ENCODE results near the gene CFAP100. TPM values are rescaled to one million over a fixed set of nuclear protein-coding genes. Genes with fewer than 3 reads are reported as not detected.

Gene CFAP100
- total RNA-seq, 1 experiment from 2014 or later = not detected

DNA sequence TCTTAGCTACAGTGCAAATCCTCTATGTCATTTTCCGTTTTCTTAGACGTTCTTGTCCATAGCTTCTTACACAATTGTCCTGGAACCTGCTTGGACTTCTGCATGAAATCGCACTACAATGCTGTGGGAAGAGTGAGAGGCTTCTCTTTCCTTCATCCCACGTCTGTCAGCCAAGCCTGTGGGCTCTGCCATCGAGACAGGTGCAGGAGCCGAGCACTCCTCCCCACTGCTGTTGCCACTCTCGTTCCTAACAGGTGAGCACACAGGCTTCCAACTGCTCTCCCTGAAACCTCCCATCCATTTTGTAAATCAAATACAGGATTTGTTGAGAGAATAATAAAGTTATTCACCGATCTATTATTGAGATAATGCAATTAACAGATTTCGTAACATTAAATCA is 57.5 kb downstream of the CFAP100 start:
- Mint-ChIP-seq H3K27ac (ENCODE audit: unreplicated experiment) (no peak overlapping the region), H3K4me1 (ENCODE audit: low read depth, unreplicated experiment) (no peaks in the 10 kb centered on the region), H3K27me3 (ENCODE audit: unreplicated experiment) (no peaks in the 10 kb centered on the region), H3K36me3 (ENCODE audit: insufficient read depth, unreplicated experiment) (peaks cover 57% of the 10 kb centered on the region), H3K9me3 (ENCODE audit: low read depth, unreplicated experiment) (no peaks in the 10 kb centered on the region), H3K4me3 (ENCODE audit: low read depth, unreplicated experiment) (no peak overlapping the region)
- no TSS peak for BruUV-seq (replicated peaks)
- TF ChIP-seq, protein P1, sequence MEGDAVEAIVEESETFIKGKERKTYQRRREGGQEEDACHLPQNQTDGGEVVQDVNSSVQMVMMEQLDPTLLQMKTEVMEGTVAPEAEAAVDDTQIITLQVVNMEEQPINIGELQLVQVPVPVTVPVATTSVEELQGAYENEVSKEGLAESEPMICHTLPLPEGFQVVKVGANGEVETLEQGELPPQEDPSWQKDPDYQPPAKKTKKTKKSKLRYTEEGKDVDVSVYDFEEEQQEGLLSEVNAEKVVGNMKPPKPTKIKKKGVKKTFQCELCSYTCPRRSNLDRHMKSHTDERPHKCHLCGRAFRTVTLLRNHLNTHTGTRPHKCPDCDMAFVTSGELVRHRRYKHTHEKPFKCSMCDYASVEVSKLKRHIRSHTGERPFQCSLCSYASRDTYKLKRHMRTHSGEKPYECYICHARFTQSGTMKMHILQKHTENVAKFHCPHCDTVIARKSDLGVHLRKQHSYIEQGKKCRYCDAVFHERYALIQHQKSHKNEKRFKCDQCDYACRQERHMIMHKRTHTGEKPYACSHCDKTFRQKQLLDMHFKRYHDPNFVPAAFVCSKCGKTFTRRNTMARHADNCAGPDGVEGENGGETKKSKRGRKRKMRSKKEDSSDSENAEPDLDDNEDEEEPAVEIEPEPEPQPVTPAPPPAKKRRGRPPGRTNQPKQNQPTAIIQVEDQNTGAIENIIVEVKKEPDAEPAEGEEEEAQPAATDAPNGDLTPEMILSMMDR (IDR thresholded peaks at IDR 0.05; ENCODE audit: unreplicated experiment) = no peak
- intact Hi-C loops (cut with micrococcal nuclease; ENCODE audit: unreplicated experiment) = no loop called here
- CTCF ChIA-PET = interaction anchor here (0.7 to 1.3 kb wide), 3 partner anchors 10 to 20 kb away, joined by 3 to 4 read pairs (median 3); no protein-coding TSS in a partner anchor
- DNase-seq = no peak

DNA sequence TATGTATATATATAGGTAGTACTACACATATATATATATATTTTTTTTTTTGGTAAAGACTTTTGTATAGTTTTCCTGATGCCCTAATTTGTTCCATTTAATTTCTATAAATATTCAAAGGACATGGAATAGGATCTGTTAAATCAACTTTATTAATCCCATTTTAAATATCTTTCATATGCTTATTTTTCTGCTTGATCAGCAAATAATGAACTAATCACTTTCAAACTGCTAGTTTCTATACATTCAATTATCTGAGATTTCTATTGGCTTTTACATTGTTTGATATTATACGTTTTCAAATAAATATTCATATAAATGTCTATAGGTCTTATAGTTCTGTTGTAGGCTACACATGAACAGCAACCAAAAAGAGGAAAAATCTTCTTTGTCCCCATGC is 59.3 kb downstream of the CFAP100 start:
- Mint-ChIP-seq H3K4me3 (ENCODE audit: low read depth, unreplicated experiment) (no peak overlapping the region), H3K36me3 (ENCODE audit: insufficient read depth, unreplicated experiment) (peaks cover 44% of the 10 kb centered on the region), H3K4me1 (ENCODE audit: low read depth, unreplicated experiment) (no peaks in the 10 kb centered on the region), H3K9me3 (ENCODE audit: low read depth, unreplicated experiment) (no peaks in the 10 kb centered on the region), H3K27me3 (ENCODE audit: unreplicated experiment) (no peaks in the 10 kb centered on the region), H3K27ac (ENCODE audit: unreplicated experiment) (no peak overlapping the region)
- CTCF ChIA-PET = no interaction called here
- TF ChIP-seq, protein P1 (IDR thresholded peaks at IDR 0.05; ENCODE audit: unreplicated experiment) = no peak
- intact Hi-C loops (cut with micrococcal nuclease; ENCODE audit: unreplicated experiment) = no loop called here
- no peak for DNase-seq
- BruUV-seq (replicated peaks) = no TSS peak

DNA sequence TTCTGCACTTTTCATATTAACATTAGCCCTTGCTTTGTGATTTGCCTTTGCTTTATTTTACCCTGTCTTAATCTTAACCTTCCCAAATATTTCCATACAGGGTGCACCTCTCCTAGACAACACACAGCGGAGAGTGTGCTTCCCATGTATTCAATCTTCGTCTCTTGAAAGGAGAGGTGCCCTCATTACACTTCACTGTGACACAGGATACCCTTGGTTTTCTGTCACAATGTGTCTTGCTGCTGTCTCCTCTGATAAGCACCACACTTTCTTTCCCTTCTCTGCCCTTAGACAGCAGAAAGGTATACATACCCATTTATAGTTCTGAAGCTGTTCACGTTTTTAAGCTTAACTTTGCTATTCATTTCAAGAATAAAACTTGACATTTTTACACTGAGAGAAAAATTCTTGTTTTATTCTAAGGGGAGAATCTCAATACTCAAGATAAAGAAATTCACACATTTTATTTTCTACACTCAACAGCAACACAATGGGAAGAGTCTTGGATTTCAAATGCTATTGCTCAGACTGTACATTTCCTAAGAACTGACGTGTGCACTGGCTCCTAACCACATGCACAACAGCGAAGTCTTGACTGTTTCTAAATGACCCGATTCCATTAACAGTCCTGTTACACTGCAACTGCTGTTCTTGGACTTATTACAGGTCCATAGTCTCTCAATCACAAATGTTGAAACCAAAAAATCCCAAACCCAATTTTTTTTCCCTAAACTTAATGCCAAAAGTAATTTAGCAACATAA is 59.9 kb downstream of the CFAP100 start:
- H3K36me3 Mint-ChIP-seq (ENCODE audit: insufficient read depth, unreplicated experiment) = peaks cover 44% of the 10 kb centered on the region
- H3K4me1 Mint-ChIP-seq (ENCODE audit: low read depth, unreplicated experiment) = no peaks in the 10 kb centered on the region
- CTCF ChIA-PET = no interaction called here
- BruUV-seq (replicated peaks) = no TSS peak
- no peaks in the 10 kb centered on the region for H3K27me3 Mint-ChIP-seq (ENCODE audit: unreplicated experiment)
- no peaks in the 10 kb centered on the region for H3K9me3 Mint-ChIP-seq (ENCODE audit: low read depth, unreplicated experiment)
- TF ChIP-seq, protein P1 (IDR thresholded peaks at IDR 0.05; ENCODE audit: unreplicated experiment) = no peak
- no peak for DNase-seq
- H3K4me3 Mint-ChIP-seq (ENCODE audit: low read depth, unreplicated experiment) = no peak overlapping the region
- no peak overlapping the region for H3K27ac Mint-ChIP-seq (ENCODE audit: unreplicated experiment)
- intact Hi-C loops (cut with micrococcal nuclease; ENCODE audit: unreplicated experiment) = no loop called here

DNA sequence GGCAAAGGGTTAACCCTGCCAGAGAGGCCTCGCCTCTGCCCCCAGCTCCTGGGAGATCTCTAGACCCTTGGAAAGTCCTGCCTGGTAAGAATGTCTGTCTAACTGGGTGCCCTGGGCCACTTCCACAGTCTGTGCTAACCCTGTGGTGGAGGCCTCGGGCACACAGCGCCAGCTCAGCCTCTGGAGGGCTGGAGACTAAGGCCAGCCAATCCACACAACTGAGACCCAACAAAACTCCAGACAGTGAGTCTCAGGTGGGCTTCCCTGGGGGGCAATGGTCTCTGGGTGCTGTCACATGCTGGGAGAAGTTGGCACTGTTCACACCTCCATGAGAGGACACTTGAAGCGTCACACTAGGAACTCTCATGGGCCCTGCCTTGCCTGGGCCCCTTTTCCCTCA is 61.5 kb downstream of the CFAP100 start:
- CTCF ChIA-PET = interaction anchor here (0.5 to 1.2 kb wide), 2 partner anchors 34 to 149 kb away, joined by 3 read pairs; no protein-coding TSS in a partner anchor
- Mint-ChIP-seq H3K4me3 (ENCODE audit: low read depth, unreplicated experiment) (no peak overlapping the region), H3K36me3 (ENCODE audit: insufficient read depth, unreplicated experiment) (peaks cover 39% of the 10 kb centered on the region), H3K27ac (ENCODE audit: unreplicated experiment) (no peak overlapping the region), H3K27me3 (ENCODE audit: unreplicated experiment) (no peaks in the 10 kb centered on the region), H3K9me3 (ENCODE audit: low read depth, unreplicated experiment) (no peaks in the 10 kb centered on the region), H3K4me1 (ENCODE audit: low read depth, unreplicated experiment) (no peaks in the 10 kb centered on the region)
- TF ChIP-seq, protein P1 (IDR thresholded peaks at IDR 0.05; ENCODE audit: unreplicated experiment) = no peak
- BruUV-seq (replicated peaks) = no TSS peak
- no peak for DNase-seq
- intact Hi-C loops (cut with micrococcal nuclease; ENCODE audit: unreplicated experiment) = no loop called here

Measured in Calu3 (cell line).